ENCODE results near the gene DLG5. TPM values are rescaled to one million over a fixed set of nuclear protein-coding genes. Genes with fewer than 3 reads are reported as not detected.

Gene DLG5
- total RNA-seq, 4 donors from 2014 or later: 28.6 to 51.2 (median 40.3) TPM

GRCh38 chr10:77793831-77794230 lies 132.7 kb downstream of the DLG5 start:
- H3K4me1 ChIP-seq: no peaks in the 10 kb centered on the region
- ATAC-seq (no peak), DNase-seq (no peak)
- no peak overlapping the region for H3K27ac ChIP-seq
- no peak overlapping the region for H3K4me3 ChIP-seq
- intact Hi-C loops (cut with DNase I; ENCODE audit: low total_unique reads): no loop called here
- no peaks in the 10 kb centered on the region for H3K9me3 ChIP-seq
- peaks cover 0 to 91% of the 10 kb centered on the region in 2 donors for H3K36me3 ChIP-seq
- no peaks in the 10 kb centered on the region for H3K27me3 ChIP-seq
- TF ChIP-seq POLR2A (IDR thresholded peaks at IDR 0.05) (no peak), CTCF (IDR thresholded peaks at IDR 0.05 in 4 of 5, conservative IDR thresholded peaks at IDR 0.05 in 1 of 5) (no peak)
- in situ Hi-C loops (cut with MboI; ENCODE audit: low sequenced_read_pairs in 4 of 4): no loop called here

GRCh38 chr10:77792155-77792554 lies 134.4 kb downstream of the DLG5 start:
- Histone ChIP-seq H3K27ac (no peak overlapping the region), H3K27me3 (no peaks in the 10 kb centered on the region), H3K4me1 (no peaks in the 10 kb centered on the region), H3K36me3 (peaks cover 0 to 80% of the 10 kb centered on the region in 2 donors), H3K9me3 (no peaks in the 10 kb centered on the region), H3K4me3 (no peak overlapping the region)
- ATAC-seq (no peak), DNase-seq (no peak)
- in situ Hi-C loops (cut with MboI; ENCODE audit: low sequenced_read_pairs in 4 of 4) (no loop called here), intact Hi-C loops (cut with DNase I; ENCODE audit: low total_unique reads) (no loop called here)
- no peak for TF ChIP-seq POLR2A (IDR thresholded peaks at IDR 0.05)
- TF ChIP-seq CTCF (IDR thresholded peaks at IDR 0.05 in 4 of 5, conservative IDR thresholded peaks at IDR 0.05 in 1 of 5): no peak

- peaks cover 0 to 74% of the 10 kb centered on the region in 2 donors for H3K36me3 ChIP-seq
- in situ Hi-C loops (cut with MboI; ENCODE audit: low sequenced_read_pairs in 4 of 4): no loop called here
Measured at GRCh38 chr10:77791506-77791905, 135.0 kb downstream of the DLG5 start.

GRCh38 chr10:77789861-77790260 lies 136.7 kb downstream of the DLG5 start:
- no peak overlapping the region for H3K27ac ChIP-seq
- in situ Hi-C loops (cut with MboI; ENCODE audit: low sequenced_read_pairs in 4 of 4) (no loop called here), intact Hi-C loops (cut with DNase I; ENCODE audit: low total_unique reads) (no loop called here)
- H3K4me3 ChIP-seq: no peak overlapping the region
- H3K9me3 ChIP-seq: no peaks in the 10 kb centered on the region
- H3K27me3 ChIP-seq: no peaks in the 10 kb centered on the region
- ATAC-seq (no peak), DNase-seq (no peak)
- peaks cover 0 to 57% of the 10 kb centered on the region in 2 donors for H3K36me3 ChIP-seq
- no peaks in the 10 kb centered on the region for H3K4me1 ChIP-seq
- TF ChIP-seq CTCF (IDR thresholded peaks at IDR 0.05 in 4 of 5, conservative IDR thresholded peaks at IDR 0.05 in 1 of 5) (no peak), POLR2A (IDR thresholded peaks at IDR 0.05) (no peak)

More at GRCh38 chr10:77791506-77791905, 135.0 kb downstream of the DLG5 start:
- DNase-seq: no peak
- intact Hi-C loops (cut with DNase I; ENCODE audit: low total_unique reads): no loop called here
- ATAC-seq: no peak
- Histone ChIP-seq H3K27me3 (no peaks in the 10 kb centered on the region), H3K9me3 (no peaks in the 10 kb centered on the region), H3K4me1 (no peaks in the 10 kb centered on the region), H3K4me3 (no peak overlapping the region), H3K27ac (no peak overlapping the region)
- TF ChIP-seq CTCF (IDR thresholded peaks at IDR 0.05 in 4 of 5, conservative IDR thresholded peaks at IDR 0.05 in 1 of 5): no peak
- no peak for TF ChIP-seq POLR2A (IDR thresholded peaks at IDR 0.05)

GRCh38 chr10:77789016-77789415 lies 137.5 kb downstream of the DLG5 start:
- H3K4me1 ChIP-seq: no peaks in the 10 kb centered on the region
- intact Hi-C loops (cut with DNase I; ENCODE audit: low total_unique reads) (no loop called here), in situ Hi-C loops (cut with MboI; ENCODE audit: low sequenced_read_pairs in 4 of 4) (no loop called here)
- peaks cover 0 to 49% of the 10 kb centered on the region in 2 donors for H3K36me3 ChIP-seq
- ATAC-seq (no peak), DNase-seq (no peak)
- no peak overlapping the region for H3K27ac ChIP-seq
- TF ChIP-seq POLR2A (IDR thresholded peaks at IDR 0.05) (no peak), CTCF (IDR thresholded peaks at IDR 0.05 in 4 of 5, conservative IDR thresholded peaks at IDR 0.05 in 1 of 5) (no peak)
- no peaks in the 10 kb centered on the region for H3K9me3 ChIP-seq
- no peaks in the 10 kb centered on the region for H3K27me3 ChIP-seq
- H3K4me3 ChIP-seq: no peak overlapping the region

Measured in gastrocnemius medialis (tissue), 4 donors.